Stimulated activated CD4-positive, alpha-beta T cell treated with anti-CD3 and anti-CD28 coated beads, Interleukin-4, amount 100 ng/mL, for 24 hours (primary cell): ENCODE results near the gene FBN2.

Experiments used
- DNase-seq: peaks from one replicate; pipeline ENCODE4 v3.0.0-alpha.2; 2020

FBN2 gene

GRCh38 chr5:128538000-128538249 lies at the start of gene FBN2:
FBN2 (minus strand) TSS chr5:128538245; CDS start chr5:128537603, 642 bp downstream.
- DNase-seq = no peak

- DNase-seq = no peak
Observed at GRCh38 chr5:128587275-128587674, 49.2 kb upstream of the FBN2 start.

- no peak for DNase-seq
Observed at GRCh38 chr5:128586848-128587247, 48.8 kb upstream of the FBN2 start.

GRCh38 chr5:128579639-128580038 lies 41.6 kb upstream of the FBN2 start:
- DNase-seq = no peak

GRCh38 chr5:128579093-128579492 lies 41.0 kb upstream of the FBN2 start:
- DNase-seq = no peak

GRCh38 chr5:128574041-128574440 lies 36.0 kb upstream of the FBN2 start:
- DNase-seq = no peak

- no peak for DNase-seq
Observed at GRCh38 chr5:128572930-128573319, 34.9 kb upstream of the FBN2 start.

GRCh38 chr5:128572051-128572929 lies 34.2 kb upstream of the FBN2 start:
- no peak for DNase-seq

- DNase-seq = no peak
Observed at GRCh38 chr5:128566178-128566577, 28.1 kb upstream of the FBN2 start.

- no peak for DNase-seq
Observed at GRCh38 chr5:128559300-128560297, 21.6 kb upstream of the FBN2 start.

- DNase-seq = no peak
Observed at GRCh38 chr5:128553747-128554146, 15.7 kb upstream of the FBN2 start.

- no peak for DNase-seq
Observed at GRCh38 chr5:128551476-128551875, 13.4 kb upstream of the FBN2 start.

- DNase-seq = no peak
Observed at GRCh38 chr5:128549496-128549895, 11.5 kb upstream of the FBN2 start.

GRCh38 chr5:128546658-128547281 lies 8.7 kb upstream of the FBN2 start:
- DNase-seq = no peak

GRCh38 chr5:128541385-128541784 lies 3.3 kb upstream of the FBN2 start:
- no peak for DNase-seq

- DNase-seq = no peak
Observed at GRCh38 chr5:128539038-128539429, 989 bp upstream of the FBN2 start.

- DNase-seq = no peak
Observed at GRCh38 chr5:128538250-128539037, 399 bp upstream of the FBN2 start.

- DNase-seq = no peak
Observed at GRCh38 chr5:128537221-128537999, 635 bp downstream of the FBN2 start.

GRCh38 chr5:128536254-128537220 lies 1.5 kb downstream of the FBN2 start:
- no peak for DNase-seq

- DNase-seq = no peak
Observed at GRCh38 chr5:128535251-128535650, 2.8 kb downstream of the FBN2 start.

- no peak for DNase-seq
Observed at GRCh38 chr5:128534726-128535125, 3.3 kb downstream of the FBN2 start.
